ENCODE measurements around the gene TMEM108.

GRCh38 chr3:133106169-133106568 lies 68.0 kb downstream of the TMEM108 start:
- TF ChIP-seq, protein P1, sequence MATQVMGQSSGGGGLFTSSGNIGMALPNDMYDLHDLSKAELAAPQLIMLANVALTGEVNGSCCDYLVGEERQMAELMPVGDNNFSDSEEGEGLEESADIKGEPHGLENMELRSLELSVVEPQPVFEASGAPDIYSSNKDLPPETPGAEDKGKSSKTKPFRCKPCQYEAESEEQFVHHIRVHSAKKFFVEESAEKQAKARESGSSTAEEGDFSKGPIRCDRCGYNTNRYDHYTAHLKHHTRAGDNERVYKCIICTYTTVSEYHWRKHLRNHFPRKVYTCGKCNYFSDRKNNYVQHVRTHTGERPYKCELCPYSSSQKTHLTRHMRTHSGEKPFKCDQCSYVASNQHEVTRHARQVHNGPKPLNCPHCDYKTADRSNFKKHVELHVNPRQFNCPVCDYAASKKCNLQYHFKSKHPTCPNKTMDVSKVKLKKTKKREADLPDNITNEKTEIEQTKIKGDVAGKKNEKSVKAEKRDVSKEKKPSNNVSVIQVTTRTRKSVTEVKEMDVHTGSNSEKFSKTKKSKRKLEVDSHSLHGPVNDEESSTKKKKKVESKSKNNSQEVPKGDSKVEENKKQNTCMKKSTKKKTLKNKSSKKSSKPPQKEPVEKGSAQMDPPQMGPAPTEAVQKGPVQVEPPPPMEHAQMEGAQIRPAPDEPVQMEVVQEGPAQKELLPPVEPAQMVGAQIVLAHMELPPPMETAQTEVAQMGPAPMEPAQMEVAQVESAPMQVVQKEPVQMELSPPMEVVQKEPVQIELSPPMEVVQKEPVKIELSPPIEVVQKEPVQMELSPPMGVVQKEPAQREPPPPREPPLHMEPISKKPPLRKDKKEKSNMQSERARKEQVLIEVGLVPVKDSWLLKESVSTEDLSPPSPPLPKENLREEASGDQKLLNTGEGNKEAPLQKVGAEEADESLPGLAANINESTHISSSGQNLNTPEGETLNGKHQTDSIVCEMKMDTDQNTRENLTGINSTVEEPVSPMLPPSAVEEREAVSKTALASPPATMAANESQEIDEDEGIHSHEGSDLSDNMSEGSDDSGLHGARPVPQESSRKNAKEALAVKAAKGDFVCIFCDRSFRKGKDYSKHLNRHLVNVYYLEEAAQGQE (IDR thresholded peaks at IDR 0.05; ENCODE audit: low read depth), result no peak
- TF ChIP-seq, protein P2, sequence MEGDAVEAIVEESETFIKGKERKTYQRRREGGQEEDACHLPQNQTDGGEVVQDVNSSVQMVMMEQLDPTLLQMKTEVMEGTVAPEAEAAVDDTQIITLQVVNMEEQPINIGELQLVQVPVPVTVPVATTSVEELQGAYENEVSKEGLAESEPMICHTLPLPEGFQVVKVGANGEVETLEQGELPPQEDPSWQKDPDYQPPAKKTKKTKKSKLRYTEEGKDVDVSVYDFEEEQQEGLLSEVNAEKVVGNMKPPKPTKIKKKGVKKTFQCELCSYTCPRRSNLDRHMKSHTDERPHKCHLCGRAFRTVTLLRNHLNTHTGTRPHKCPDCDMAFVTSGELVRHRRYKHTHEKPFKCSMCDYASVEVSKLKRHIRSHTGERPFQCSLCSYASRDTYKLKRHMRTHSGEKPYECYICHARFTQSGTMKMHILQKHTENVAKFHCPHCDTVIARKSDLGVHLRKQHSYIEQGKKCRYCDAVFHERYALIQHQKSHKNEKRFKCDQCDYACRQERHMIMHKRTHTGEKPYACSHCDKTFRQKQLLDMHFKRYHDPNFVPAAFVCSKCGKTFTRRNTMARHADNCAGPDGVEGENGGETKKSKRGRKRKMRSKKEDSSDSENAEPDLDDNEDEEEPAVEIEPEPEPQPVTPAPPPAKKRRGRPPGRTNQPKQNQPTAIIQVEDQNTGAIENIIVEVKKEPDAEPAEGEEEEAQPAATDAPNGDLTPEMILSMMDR (IDR thresholded peaks at IDR 0.05 in 2 of 3, conservative IDR thresholded peaks at IDR 0.05 in 1 of 3; ENCODE audit: borderline replicate concordance in 1 of 3, insufficient read depth in 1 of 3, low read depth in 2 of 3, low read length in 2 of 3), result no peak
- TF ChIP-seq CEBPB (IDR thresholded peaks at IDR 0.05; ENCODE audit: low read depth) (no peak), ZNF274 (IDR thresholded peaks at IDR 0.05; ENCODE audit: low read depth, low read length) (no peak), ZFX (IDR thresholded peaks at IDR 0.05) (no peak), EZH2 (IDR thresholded peaks at IDR 0.05) (no peak), SRF (IDR thresholded peaks at IDR 0.05; ENCODE audit: low read depth) (no peak), ELF1 (IDR thresholded peaks at IDR 0.05; ENCODE audit: borderline replicate concordance, low read depth) (no peak)
- TF ChIP-seq, protein P3, sequence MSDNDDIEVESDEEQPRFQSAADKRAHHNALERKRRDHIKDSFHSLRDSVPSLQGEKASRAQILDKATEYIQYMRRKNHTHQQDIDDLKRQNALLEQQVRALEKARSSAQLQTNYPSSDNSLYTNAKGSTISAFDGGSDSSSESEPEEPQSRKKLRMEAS (IDR thresholded peaks at IDR 0.05), result no peak
